ENCODE results near the gene GNG2. TPM values are rescaled to one million over a fixed set of nuclear protein-coding genes. Genes with fewer than 3 reads are reported as not detected.

The GNG2 gene
- total RNA-seq, 3 donors from 2014 or later = 9.9 to 52.2 (median 16.6) TPM

GRCh38 chr14:51821822-51822221 lies 38.6 kb upstream of the GNG2 start:
- no peak for TF ChIP-seq CTCF (IDR thresholded peaks at IDR 0.05)
- Histone ChIP-seq H3K9me3 (no peaks in the 10 kb centered on the region), H3K4me3 (no peak overlapping the region), H3K4me1 (ENCODE audit: low read depth) (no peaks in the 10 kb centered on the region), H3K36me3 (ENCODE audit: low read depth) (no peaks in the 10 kb centered on the region)
- ATAC-seq = no peak
- no peak for DNase-seq
- intact Hi-C loops (cut with DNase I, micrococcal nuclease) = no loop called here

GRCh38 chr14:51822499-51822898 lies 37.9 kb upstream of the GNG2 start:
- no peak for ATAC-seq
- Histone ChIP-seq H3K9me3 (no peaks in the 10 kb centered on the region), H3K36me3 (ENCODE audit: low read depth) (no peaks in the 10 kb centered on the region), H3K4me3 (no peak overlapping the region), H3K4me1 (ENCODE audit: low read depth) (no peaks in the 10 kb centered on the region)
- no peak for DNase-seq
- intact Hi-C loops (cut with DNase I, micrococcal nuclease) = no loop called here
- no peak for TF ChIP-seq CTCF (IDR thresholded peaks at IDR 0.05)

- TF ChIP-seq CTCF (IDR thresholded peaks at IDR 0.05) = no peak
- H3K9me3 ChIP-seq = no peaks in the 10 kb centered on the region
- ATAC-seq (no peak), DNase-seq (no peak)
- intact Hi-C loops (cut with DNase I, micrococcal nuclease) = no loop called here
- no peak overlapping the region for H3K4me3 ChIP-seq
- no peaks in the 10 kb centered on the region for H3K36me3 ChIP-seq (ENCODE audit: low read depth)
- H3K4me1 ChIP-seq (ENCODE audit: low read depth) = no peaks in the 10 kb centered on the region
These were observed 36.7 kb upstream of the GNG2 start for GRCh38 chr14:51823706-51824105.

GRCh38 chr14:51824191-51824590 lies 36.2 kb upstream of the GNG2 start:
- DNase-seq (no peak), ATAC-seq (no peak)
- no peak overlapping the region for H3K4me3 ChIP-seq
- no peaks in the 10 kb centered on the region for H3K36me3 ChIP-seq (ENCODE audit: low read depth)
- no peaks in the 10 kb centered on the region for H3K9me3 ChIP-seq
- no peaks in the 10 kb centered on the region for H3K4me1 ChIP-seq (ENCODE audit: low read depth)
- intact Hi-C loops (cut with DNase I, micrococcal nuclease) = no loop called here
- TF ChIP-seq CTCF (IDR thresholded peaks at IDR 0.05) = no peak

- no peak for TF ChIP-seq CTCF (IDR thresholded peaks at IDR 0.05)
- Histone ChIP-seq H3K9me3 (no peaks in the 10 kb centered on the region), H3K4me3 (no peak overlapping the region), H3K36me3 (ENCODE audit: low read depth) (no peaks in the 10 kb centered on the region), H3K4me1 (ENCODE audit: low read depth) (no peaks in the 10 kb centered on the region)
- DNase-seq (no peak), ATAC-seq (no peak)
- intact Hi-C loops (cut with DNase I, micrococcal nuclease) = no loop called here
These were observed 34.5 kb upstream of the GNG2 start for GRCh38 chr14:51825926-51826325.
